IMR-90 (cell line): ENCODE results near the gene IGLON5. TPM values are rescaled to one million over a fixed set of nuclear protein-coding genes. Genes with fewer than 3 reads are reported as not detected.

Experiments used
- ATAC-seq: fragments of 200-7000 bp; cut with Tn5 transposase; 2 replicates; pipeline ENCODE4 v1.9.1; 2020; ENCODE audit warnings: low read depth, mild to moderate bottlenecking, moderate library complexity
- BruUV-seq: library from RNA; stranded (reverse); fragments of 400-500 nt; replicated peaks from 2 replicates; lab custom pipeline; 2021; lab: Mats Ljungman, UMichigan
- CTCF ChIA-PET: fragments of 300-600 bp; formaldehyde crosslinking; extraction: SDS; loops from one replicate; lab custom pipeline; 2021; ENCODE audit warnings: antibody characterized with exemption; lab: Yijun Ruan, JAX
- POLR2A ChIA-PET: fragments of 300-600 bp; sonication (Branson Sonifier 250); formaldehyde crosslinking; loops from one replicate; lab custom pipeline; 2022; ENCODE audit warnings: antibody characterized with exemption; ENCODE audit not compliant: unreplicated experiment; lab: Charles Lee
- DNase-seq: peaks from one replicate; pipeline ENCODE4 v3.0.0; 2013
- H2AFZ ChIP-seq: replicated peaks from 2 replicates; pipeline ENCODE3; 2013; ENCODE audit warnings: low read length, mild to moderate bottlenecking; ENCODE audit not compliant: poor library complexity
- H2AK5ac ChIP-seq: 2 replicates; pipeline ENCODE4 v1.6.1; 2013; ENCODE audit warnings: low read depth, low read length, inconsistent platforms
- H2AK9ac ChIP-seq: replicated peaks from 2 replicates; pipeline ENCODE3; 2013; ENCODE audit warnings: mild to moderate bottlenecking, low read depth, low read length, moderate library complexity; ENCODE audit not compliant: poor library complexity
- H2BK120ac ChIP-seq: 2 replicates; pipeline ENCODE4 v1.6.1; 2013; ENCODE audit warnings: low read depth, low read length, inconsistent platforms
- H2BK15ac ChIP-seq: 3 replicates; pipeline ENCODE4 v1.6.1; 2013; ENCODE audit warnings: low read depth, low read length, inconsistent platforms
- H2BK20ac ChIP-seq: 2 replicates; pipeline ENCODE4 v1.6.1; 2013; ENCODE audit warnings: low read depth, mild to moderate bottlenecking, inconsistent platforms, low read length, moderate library complexity
- H2BK5ac ChIP-seq: 2 replicates; pipeline ENCODE4 v1.6.1; 2013; ENCODE audit warnings: mild to moderate bottlenecking, low read depth, low read length, inconsistent platforms; ENCODE audit not compliant: poor library complexity, severe bottlenecking
- H3K14ac ChIP-seq: replicated peaks from 2 replicates; pipeline ENCODE4 v1.6.1; 2013; ENCODE audit warnings: low read depth, low read length, inconsistent platforms
- H3K18ac ChIP-seq: 2 replicates; pipeline ENCODE4 v1.6.1; 2013; ENCODE audit warnings: low read depth, low read length, control low read depth
- H3K23ac ChIP-seq: 2 replicates; pipeline ENCODE4 v1.6.1; 2013; ENCODE audit warnings: low read depth, low read length, inconsistent platforms
- H3K27ac ChIP-seq: 2 replicates; pipeline ENCODE4 v1.5.1; 2013; ENCODE audit warnings: mild to moderate bottlenecking, control low read depth, low read length; ENCODE audit not compliant: insufficient read depth
- H3K27me3 ChIP-seq: 2 replicates; pipeline ENCODE4 v1.6.1; 2013; ENCODE audit warnings: low read length; ENCODE audit not compliant: control insufficient read depth, insufficient read depth
- H3K36me3 ChIP-seq: 2 replicates; pipeline ENCODE4 v1.6.1; 2013; ENCODE audit warnings: low read length, mixed read lengths; ENCODE audit not compliant: control insufficient read depth, insufficient read depth
- H3K4ac ChIP-seq: 2 replicates; pipeline ENCODE4 v1.6.1; 2013; ENCODE audit warnings: low read depth, low read length, inconsistent platforms
- H3K4me1 ChIP-seq: 2 replicates; pipeline ENCODE4 v1.6.1; 2013; ENCODE audit warnings: low read length, mixed read lengths; ENCODE audit not compliant: control insufficient read depth, insufficient read depth
- H3K4me2 ChIP-seq: 2 replicates; pipeline ENCODE4 v1.6.1; 2013; ENCODE audit warnings: low read depth, mild to moderate bottlenecking, control low read depth, low read length, moderate library complexity
- H3K4me3 ChIP-seq: 2 replicates; pipeline ENCODE4 v1.5.1; 2013; ENCODE audit warnings: low read depth, mild to moderate bottlenecking, control low read depth, low read length, moderate library complexity; ENCODE audit not compliant: insufficient read depth
- H3K56ac ChIP-seq: 2 replicates; pipeline ENCODE4 v1.6.1; 2013; ENCODE audit warnings: low read length, inconsistent platforms; ENCODE audit not compliant: insufficient read depth; ENCODE audit errors: extremely low read depth
- H3K79me1 ChIP-seq, 2 experiments: 2 replicates each; pipeline ENCODE4 v1.6.1; 2013; ENCODE audit warnings: low read length in 2 of 2, inconsistent platforms in 1 of 2, low read depth in 1 of 2
- H3K9ac ChIP-seq: 2 replicates; pipeline ENCODE4 v1.6.1; 2013; ENCODE audit warnings: low read depth, low read length, control low read depth
- H3K9me1 ChIP-seq: 2 replicates; pipeline ENCODE4 v1.6.1; 2013; ENCODE audit warnings: low read length, inconsistent platforms; ENCODE audit not compliant: insufficient read depth
- H3K9me3 ChIP-seq: 2 replicates; pipeline ENCODE4 v1.6.1; 2013; ENCODE audit warnings: low read length; ENCODE audit not compliant: control insufficient read depth, insufficient read depth
- H4K20me1 ChIP-seq: 2 replicates; pipeline ENCODE4 v1.6.1; 2013; ENCODE audit warnings: low read length, inconsistent platforms; ENCODE audit not compliant: insufficient read depth
- H4K5ac ChIP-seq: 2 replicates; pipeline ENCODE4 v1.6.1; 2013; ENCODE audit warnings: mild to moderate bottlenecking, low read depth, low read length, control low read depth
- H4K8ac ChIP-seq, 2 experiments: 2 replicates each; pipeline ENCODE4 v1.6.1; 2013; ENCODE audit warnings: low read depth in 2 of 2, low read length in 2 of 2, control low read depth in 1 of 2, inconsistent platforms in 1 of 2
- H4K91ac ChIP-seq: 2 replicates; pipeline ENCODE4 v1.6.1; 2013; ENCODE audit warnings: low read depth, low read length, inconsistent platforms; ENCODE audit not compliant: insufficient read depth
- FOS ChIP-seq: fragments of 150-350 bp; IDR thresholded peaks from 2 replicates; pipeline ENCODE4 v1.6.1; 2016; ENCODE audit warnings: low read depth, low read length
- MAZ ChIP-seq: IDR thresholded peaks from 2 replicates; pipeline ENCODE4 v1.6.1; 2012; ENCODE audit warnings: low read depth, mild to moderate bottlenecking, low read length, improper control_type of control experiment, moderate library complexity, borderline replicate concordance
- MXI1 ChIP-seq: IDR thresholded peaks from 2 replicates; pipeline ENCODE4 v1.6.1; 2012; ENCODE audit warnings: low read depth, mild to moderate bottlenecking, low read length, moderate library complexity, borderline replicate concordance
- RCOR1 ChIP-seq: IDR thresholded peaks from 2 replicates; pipeline ENCODE4 v1.6.1; 2012; ENCODE audit warnings: mild to moderate bottlenecking, low read length, improper control_type of control experiment; ENCODE audit not compliant: insufficient replicate concordance
- SMC3 ChIP-seq: fragments of 150-350 bp; IDR thresholded peaks from 2 replicates; pipeline ENCODE4 v1.6.1; 2016; ENCODE audit warnings: low read depth, mild to moderate bottlenecking, antibody characterized with exemption, low read length, moderate library complexity
- USF2 ChIP-seq: fragments of 150-350 bp; IDR thresholded peaks from 2 replicates; pipeline ENCODE4 v1.6.1; 2017; ENCODE audit warnings: mild to moderate bottlenecking, antibody characterized with exemption, low read length, low read depth
- WGBS, 2 experiments: methylation state at CpG; one replicate each; pipeline versions ENCODE4 v1.1.5 to v1.1.7; 2013; ENCODE audit warnings: missing lambda C conversion rate in 2 of 2; ENCODE audit not compliant: insufficient read length in 1 of 2; ENCODE audit errors: extremely low coverage in 2 of 2; 5-methylcytosine and 5-hydroxymethylcytosine counted together
- dilution Hi-C: fragments of 300-500 bp; cut with HindIII; formaldehyde crosslinking; loops from one replicate; pipeline ENCODE4 v1.14.3; 2018; ENCODE audit warnings: low sequenced_read_pairs; ENCODE audit not compliant: unreplicated experiment
- in situ Hi-C: fragments of 300-500 bp; cut with MboI; formaldehyde crosslinking; loops from 3 replicates; pipeline ENCODE4 v1.14.3; 2019; ENCODE audit warnings: low sequenced_read_pairs, inconsistent platforms, mixed read lengths
- intact Hi-C: fragments of 100-400 bp; cut with micrococcal nuclease; formaldehyde crosslinking; loops from 2 replicates; pipeline ENCODE4 v1.10.0; 2022
- polyA plus RNA-seq, 3 experiments: library from polyadenylated mRNA; depleted of rRNA; stranded (reverse); fragments of >200 nt; gene quantifications; 2 replicates each; pipeline ENCODE4 v1.2.3, GENCODE V29; 2012; ENCODE audit warnings: low replicate concordance in 1 of 3
- total RNA-seq: library from RNA; depleted of rRNA; stranded (reverse); fragments of >200 nt; gene quantifications from 2 replicates; pipeline ENCODE4 v1.2.3, GENCODE V29; 2012

The IGLON5 gene
- total and polyA plus RNA-seq, 2 of the 4 experiments (the other 2 are of a cell fraction): not detected

DNA sequence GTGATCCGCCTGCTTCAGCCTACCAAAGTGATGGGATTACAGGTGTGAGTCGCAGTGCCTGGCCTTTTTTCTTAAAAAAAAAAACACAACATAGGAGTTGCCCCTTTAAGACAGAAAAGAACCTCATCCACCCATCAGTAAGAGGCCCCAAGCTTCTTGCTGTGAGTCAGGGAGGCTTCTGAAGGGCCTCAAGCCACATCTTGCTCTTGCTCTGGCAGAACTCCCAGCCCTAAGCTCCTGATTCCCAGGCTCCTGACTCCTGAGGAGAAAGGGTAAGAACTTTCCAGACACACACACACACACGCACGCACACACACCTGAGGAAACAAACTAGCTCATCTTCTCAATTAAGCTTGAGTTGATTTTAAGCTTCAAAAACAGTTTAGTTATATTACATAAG, 47.9 kb downstream of the IGLON5 start:
- H2AFZ ChIP-seq: no peak overlapping the region
- no peak overlapping the region for H3K9ac ChIP-seq
- H3K4me1 ChIP-seq: peaks cover 13% of the 10 kb centered on the region
- H4K8ac ChIP-seq: peak overlapping the region in 1 of 2 experiments; percentile 48; a peak in 1 of 4 replicates
- peak overlapping the region; percentile 29 for H2AK9ac ChIP-seq
- no peak overlapping the region for H3K14ac ChIP-seq
- no peaks in the 10 kb centered on the region for H3K27me3 ChIP-seq
- peak overlapping the region; percentile 77 for H2BK5ac ChIP-seq
- peak overlapping the region; percentile 43 for H3K27ac ChIP-seq
- ChIA-PET POLR2A (no interaction called here), CTCF (interaction anchor here (1.0 to 1.5 kb wide), 3 partner anchors 9 to 39 kb away, joined by 4 to 5 read pairs (median 4); no protein-coding TSS in a partner anchor)
- no peaks in the 10 kb centered on the region for H3K36me3 ChIP-seq
- ATAC-seq (peak; percentile 83), DNase-seq (peak; percentile 95)
- no peak overlapping the region for H3K56ac ChIP-seq
- no peak overlapping the region for H4K91ac ChIP-seq
- no peak overlapping the region for H2BK15ac ChIP-seq
- H3K79me1 ChIP-seq: peaks cover 8 to 24% of the 10 kb centered on the region in 2 experiments; a peak in 3 of 4 replicates
- H4K5ac ChIP-seq: no peak overlapping the region
- H3K4me3 ChIP-seq: no peak overlapping the region
- no peak overlapping the region for H2BK120ac ChIP-seq
- H3K9me3 ChIP-seq: no peaks in the 10 kb centered on the region
- intact Hi-C loops: no loop called here
- 0 out of 2 replicates have a peak overlapping the region, but pooled peaks have one; percentile 31 for H3K18ac ChIP-seq
- H3K4ac ChIP-seq: no peak overlapping the region; the same call in 1 of the 2 replicates
- H2AK5ac ChIP-seq: no peak overlapping the region
- H3K4me2 ChIP-seq: peak overlapping the region; percentile 3; the same call in 1 of the 2 replicates
- in situ Hi-C loops: no loop called here
- H3K23ac ChIP-seq: no peak overlapping the region
- peaks cover 3% of the 10 kb centered on the region for H4K20me1 ChIP-seq
- WGBS, 2 experiments: no CpG with 5 or more reads among the region's 4 CpGs
- TF ChIP-seq FOS (no peak), MXI1 (no peak), SMC3 (no peak), USF2 (no peak), RCOR1 (no peak), MAZ (0 out of 2 replicates have a peak, but pooled peaks have one; percentile 33)
- H3K9me1 ChIP-seq: peaks cover 3% of the 10 kb centered on the region; the same call in 1 of the 2 replicates
- dilution Hi-C loops: no loop called here
- BruUV-seq: no TSS peak
- H2BK20ac ChIP-seq: no peak overlapping the region; the same call in 1 of the 2 replicates
